A673 (cell line): ENCODE measurements around the gene NETO2. TPM values are rescaled to one million over a fixed set of nuclear protein-coding genes. Genes with fewer than 3 reads are reported as not detected.

Source experiments
- BruUV-seq: library from RNA; stranded (reverse); fragments of 400-500 nt; replicated peaks from 2 replicates; lab custom pipeline; 2021; lab: Mats Ljungman, UMichigan
- CTCF ChIA-PET: fragments of 300-600 bp; sonication (Branson Sonifier 250); formaldehyde crosslinking; loops from one replicate; lab custom pipeline; 2022; ENCODE audit warnings: antibody characterized with exemption; lab: Charles Lee
- POLR2A ChIA-PET: fragments of 300-600 bp; sonication (Branson Sonifier 250); formaldehyde crosslinking; loops from one replicate; lab custom pipeline; 2022; ENCODE audit warnings: antibody characterized with exemption; ENCODE audit not compliant: low non-redundant PET; lab: Charles Lee
- DNase-seq: peaks from one replicate; pipeline ENCODE4 v3.0.0-alpha.2; 2015; ENCODE audit warnings: low spot score
- H3K27ac ChIP-seq: fragments of 200-600 bp; sonication (generic); 2 replicates; pipeline ENCODE4 v1.5.1; 2016; ENCODE audit warnings: mixed run types, low read depth, mild to moderate bottlenecking, mixed read lengths, antibody characterized with exemption, low read length; ENCODE audit not compliant: poor library complexity, severe bottlenecking
- H3K27me3 ChIP-seq: fragments of 200-600 bp; sonication (generic); replicated peaks from 2 replicates; pipeline ENCODE4 v1.6.1; 2017; ENCODE audit warnings: mixed run types, low read depth, mild to moderate bottlenecking, mixed read lengths, antibody characterized with exemption, low read length; ENCODE audit not compliant: insufficient read depth, poor library complexity
- H3K36me3 ChIP-seq: fragments of 200-600 bp; sonication (generic); 2 replicates; pipeline ENCODE4 v1.6.1; 2016; ENCODE audit warnings: mixed run types, mild to moderate bottlenecking, mixed read lengths, antibody characterized with exemption, low read length; ENCODE audit not compliant: insufficient read depth, poor library complexity, severe bottlenecking
- H3K4me1 ChIP-seq: fragments of 200-600 bp; sonication (generic); 2 replicates; pipeline ENCODE4 v1.6.1; 2017; ENCODE audit warnings: mixed run types, mild to moderate bottlenecking, mixed read lengths, antibody characterized with exemption, low read length; ENCODE audit not compliant: insufficient read depth, poor library complexity, severe bottlenecking
- H3K4me3 ChIP-seq: fragments of 200-600 bp; sonication (generic); 2 replicates; pipeline ENCODE4 v1.5.1; 2016; ENCODE audit warnings: low read depth, mixed run types, mild to moderate bottlenecking, mixed read lengths, low read length; ENCODE audit not compliant: poor library complexity, severe bottlenecking
- H3K9me3 ChIP-seq: fragments of 200-600 bp; sonication (generic); 2 replicates; pipeline ENCODE4 v1.6.1; 2016; ENCODE audit warnings: mixed run types, low read depth, mild to moderate bottlenecking, mixed read lengths, antibody characterized with exemption, low read length; ENCODE audit not compliant: poor library complexity, severe bottlenecking
- CTCF ChIP-seq: fragments of 300-800, 200-600 bp; sonication (generic); conservative IDR thresholded peaks from 2 replicates; pipeline ENCODE4 v1.5.1; 2017; ENCODE audit warnings: low read depth, mild to moderate bottlenecking, antibody characterized with exemption, low read length, moderate library complexity, mixed read lengths
- EZH2 ChIP-seq: fragments of 200-600 bp; sonication (generic); IDR thresholded peaks from 2 replicates; pipeline ENCODE4 v1.6.1; 2017; ENCODE audit warnings: borderline replicate concordance, low read depth, mild to moderate bottlenecking, mixed read lengths, antibody characterized with exemption, low read length; ENCODE audit not compliant: poor library complexity, severe bottlenecking
- intact Hi-C: fragments of 100-400 bp; cut with micrococcal nuclease; formaldehyde crosslinking; loops from one replicate; pipeline ENCODE4 v1.10.0; 2022; ENCODE audit not compliant: unreplicated experiment
- total RNA-seq: library from RNA; stranded (reverse); gene quantifications from 2 replicates; pipeline ENCODE4 v1.2.3, GENCODE V29; 2021

Gene NETO2
- total RNA-seq, 1 experiment from 2014 or later: 68.7 TPM

GRCh38 chr16:47046726-47047523, 96.8 kb downstream of the NETO2 start:
- no peak for DNase-seq
- CTCF ChIA-PET: no interaction called here
- Histone ChIP-seq H3K4me3 (no peak overlapping the region), H3K4me1 (no peaks in the 10 kb centered on the region), H3K27ac (no peak overlapping the region), H3K9me3 (no peaks in the 10 kb centered on the region), H3K27me3 (no peaks in the 10 kb centered on the region), H3K36me3 (no peaks in the 10 kb centered on the region)
- no TSS peak for BruUV-seq
- intact Hi-C loops: no loop called here
- POLR2A ChIA-PET: no interaction called here
- no peak for TF ChIP-seq EZH2
- TF ChIP-seq CTCF: no peak

- Histone ChIP-seq H3K36me3 (no peaks in the 10 kb centered on the region), H3K27me3 (no peaks in the 10 kb centered on the region), H3K4me1 (no peaks in the 10 kb centered on the region), H3K9me3 (no peaks in the 10 kb centered on the region), H3K27ac (no peak overlapping the region), H3K4me3 (no peak overlapping the region)
- POLR2A ChIA-PET: no interaction called here
- intact Hi-C loops: no loop called here
- TF ChIP-seq CTCF (no peak), EZH2 (no peak)
- no peak for DNase-seq
- CTCF ChIA-PET: no interaction called here
- BruUV-seq: no TSS peak
Measured at GRCh38 chr16:47045459-47045858, 98.3 kb downstream of the NETO2 start.

DNA sequence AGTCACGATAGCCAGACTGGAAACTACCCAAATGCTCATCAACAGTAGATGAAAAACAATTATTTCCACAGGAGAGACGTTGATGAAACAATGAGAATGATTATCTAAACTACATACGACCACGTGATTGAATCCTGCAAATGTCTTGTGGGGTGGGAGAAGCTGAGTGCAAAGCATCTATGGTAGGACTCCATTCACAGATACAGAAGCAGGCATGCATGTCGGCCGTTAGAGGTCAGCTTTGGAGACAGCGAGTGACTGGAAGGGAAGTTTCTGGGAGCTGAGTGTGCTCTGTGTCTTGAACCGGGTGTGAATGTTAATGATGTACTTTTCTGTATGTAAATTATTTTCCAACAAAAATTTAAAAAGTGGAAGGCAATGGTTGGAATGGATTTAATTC, 98.7 kb downstream of the NETO2 start:
- CTCF ChIA-PET: no interaction called here

More for the DNA sequence above, 98.7 kb downstream of the NETO2 start:
- no peaks in the 10 kb centered on the region for H3K36me3 ChIP-seq
- BruUV-seq: no TSS peak
- intact Hi-C loops: no loop called here
- no peaks in the 10 kb centered on the region for H3K27me3 ChIP-seq
- DNase-seq: no peak
- H3K4me1 ChIP-seq: no peaks in the 10 kb centered on the region
- TF ChIP-seq CTCF: no peak
- no peak for TF ChIP-seq EZH2
- no peak overlapping the region for H3K27ac ChIP-seq
- POLR2A ChIA-PET: no interaction called here
- no peaks in the 10 kb centered on the region for H3K9me3 ChIP-seq
- H3K4me3 ChIP-seq: no peak overlapping the region
